Peyer's patch (tissue), 4 donors: ENCODE results near the gene ARID3B.

Experiments used
- POLR2A ChIP-seq, 2 donors: fragments of 450-650 bp; IDR thresholded peaks; one replicate each; pipeline ENCODE4 v1.5.1; 2017; ENCODE audit warnings: antibody characterized with exemption in 2 of 2, mild to moderate bottlenecking in 2 of 2, moderate library complexity in 2 of 2
- TF ChIP-seq, protein P1 (sequence below), 6 experiments: fragments of 450-650 bp in 4 of 6; fragments of 200-600 bp in 2 of 6; sonication (generic) in 1 of 6; IDR thresholded peaks; one replicate each; pipeline ENCODE4 v1.5.1; 2017 to 2019; ENCODE audit warnings: antibody characterized with exemption in 6 of 6, mild to moderate bottlenecking in 3 of 6, moderate library complexity in 1 of 6

DNA sequence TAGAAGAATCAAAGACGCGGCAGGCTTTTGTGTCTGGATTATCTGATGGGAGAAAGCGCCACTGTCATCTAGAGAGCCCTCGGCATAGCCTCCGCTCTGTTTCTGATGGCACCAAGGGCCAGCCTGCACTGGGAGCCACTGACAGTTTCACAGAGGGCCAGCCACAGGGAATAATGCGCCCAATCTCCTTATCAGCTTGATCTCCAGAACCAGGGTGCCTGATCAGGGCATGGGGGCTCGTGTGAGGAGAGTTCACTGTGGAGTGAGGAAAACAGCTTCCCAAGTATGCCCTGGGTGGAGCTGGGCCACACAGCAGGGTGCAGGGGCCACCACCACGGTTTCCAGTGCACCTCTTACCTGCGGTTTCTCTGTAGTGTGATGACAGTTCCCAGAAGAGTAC is 44.8 kb downstream of the ARID3B start:
- TF ChIP-seq, protein P1, sequence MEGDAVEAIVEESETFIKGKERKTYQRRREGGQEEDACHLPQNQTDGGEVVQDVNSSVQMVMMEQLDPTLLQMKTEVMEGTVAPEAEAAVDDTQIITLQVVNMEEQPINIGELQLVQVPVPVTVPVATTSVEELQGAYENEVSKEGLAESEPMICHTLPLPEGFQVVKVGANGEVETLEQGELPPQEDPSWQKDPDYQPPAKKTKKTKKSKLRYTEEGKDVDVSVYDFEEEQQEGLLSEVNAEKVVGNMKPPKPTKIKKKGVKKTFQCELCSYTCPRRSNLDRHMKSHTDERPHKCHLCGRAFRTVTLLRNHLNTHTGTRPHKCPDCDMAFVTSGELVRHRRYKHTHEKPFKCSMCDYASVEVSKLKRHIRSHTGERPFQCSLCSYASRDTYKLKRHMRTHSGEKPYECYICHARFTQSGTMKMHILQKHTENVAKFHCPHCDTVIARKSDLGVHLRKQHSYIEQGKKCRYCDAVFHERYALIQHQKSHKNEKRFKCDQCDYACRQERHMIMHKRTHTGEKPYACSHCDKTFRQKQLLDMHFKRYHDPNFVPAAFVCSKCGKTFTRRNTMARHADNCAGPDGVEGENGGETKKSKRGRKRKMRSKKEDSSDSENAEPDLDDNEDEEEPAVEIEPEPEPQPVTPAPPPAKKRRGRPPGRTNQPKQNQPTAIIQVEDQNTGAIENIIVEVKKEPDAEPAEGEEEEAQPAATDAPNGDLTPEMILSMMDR (IDR thresholded peaks at IDR 0.05), result no peak
- no peak for TF ChIP-seq POLR2A (IDR thresholded peaks at IDR 0.05)
